Right lobe of liver (tissue), 4 donors: ENCODE results near the gene SLC25A44.

Experiments used
- POLR2A ChIP-seq: fragments of 450-650 bp; IDR thresholded peaks from one replicate; pipeline ENCODE4 v1.6.1; 2017; ENCODE audit warnings: antibody characterized with exemption, mild to moderate bottlenecking
- TF ChIP-seq, protein P1 (sequence below), 4 donors: fragments of 200-600 bp in 3 of 4; fragments of 450-650 bp in 1 of 4; IDR thresholded peaks; one replicate each; pipeline versions ENCODE4 v1.5.1 to v1.8.0; 2016 to 2022; ENCODE audit warnings: antibody characterized with exemption in 4 of 4, mild to moderate bottlenecking in 2 of 4
- donor health status: DM: no; HTN: no; CAD: no.
- donor health status: DM: no; HTN: no; CAD: no.
- donor health status: DM: no; HTN: yes; CAD: no.

- TF ChIP-seq, protein P1, sequence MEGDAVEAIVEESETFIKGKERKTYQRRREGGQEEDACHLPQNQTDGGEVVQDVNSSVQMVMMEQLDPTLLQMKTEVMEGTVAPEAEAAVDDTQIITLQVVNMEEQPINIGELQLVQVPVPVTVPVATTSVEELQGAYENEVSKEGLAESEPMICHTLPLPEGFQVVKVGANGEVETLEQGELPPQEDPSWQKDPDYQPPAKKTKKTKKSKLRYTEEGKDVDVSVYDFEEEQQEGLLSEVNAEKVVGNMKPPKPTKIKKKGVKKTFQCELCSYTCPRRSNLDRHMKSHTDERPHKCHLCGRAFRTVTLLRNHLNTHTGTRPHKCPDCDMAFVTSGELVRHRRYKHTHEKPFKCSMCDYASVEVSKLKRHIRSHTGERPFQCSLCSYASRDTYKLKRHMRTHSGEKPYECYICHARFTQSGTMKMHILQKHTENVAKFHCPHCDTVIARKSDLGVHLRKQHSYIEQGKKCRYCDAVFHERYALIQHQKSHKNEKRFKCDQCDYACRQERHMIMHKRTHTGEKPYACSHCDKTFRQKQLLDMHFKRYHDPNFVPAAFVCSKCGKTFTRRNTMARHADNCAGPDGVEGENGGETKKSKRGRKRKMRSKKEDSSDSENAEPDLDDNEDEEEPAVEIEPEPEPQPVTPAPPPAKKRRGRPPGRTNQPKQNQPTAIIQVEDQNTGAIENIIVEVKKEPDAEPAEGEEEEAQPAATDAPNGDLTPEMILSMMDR (IDR thresholded peaks at IDR 0.05) = no peak
- TF ChIP-seq POLR2A = no peak
Observed at GRCh38 chr1:156226782-156227181, 32.9 kb downstream of the SLC25A44 start.
